HPDE6-E6E7 (cell line): ENCODE results near the gene PXDC1.
"Not testable (repeated sequence)": the region's sequence is repeated elsewhere in the genome, so short reads cannot be mapped to it uniquely, and the experiment has no call there.

ENCODE experiments used
- DNase-seq: peaks from one replicate; pipeline ENCODE4 v3.0.0; 2011; ENCODE audit warnings: missing footprints; ENCODE audit errors: extremely low spot score

PXDC1 gene

GRCh38 chr6:3782876-3783832 lies 31.6 kb upstream of the PXDC1 start:
- no peak for DNase-seq

- no peak for DNase-seq
Measured at GRCh38 chr6:3781504-3781903, 30.0 kb upstream of the PXDC1 start.

- no peak for DNase-seq
Measured at GRCh38 chr6:3779574-3779849, 28.0 kb upstream of the PXDC1 start.

- peak; percentile 68 for DNase-seq
Measured at GRCh38 chr6:3778701-3779573, 27.4 kb upstream of the PXDC1 start.

GRCh38 chr6:3777730-3778461 lies 26.4 kb upstream of the PXDC1 start:
- DNase-seq = no peak

GRCh38 chr6:3776881-3777507 lies 25.5 kb upstream of the PXDC1 start:
- DNase-seq = no peak

GRCh38 chr6:3775847-3776246 lies 24.3 kb upstream of the PXDC1 start:
- DNase-seq = no peak

GRCh38 chr6:3775386-3775785 lies 23.9 kb upstream of the PXDC1 start:
- DNase-seq = no peak

GRCh38 chr6:3773678-3774298 lies 22.3 kb upstream of the PXDC1 start:
- no peak for DNase-seq

GRCh38 chr6:3772127-3772999 lies 20.9 kb upstream of the PXDC1 start:
- not testable (repeated sequence) for DNase-seq

- no peak for DNase-seq
Measured at GRCh38 chr6:3771407-3772011, 20.0 kb upstream of the PXDC1 start.

GRCh38 chr6:3770023-3770720 lies 18.7 kb upstream of the PXDC1 start:
- DNase-seq = no peak

- DNase-seq = no peak
Measured at GRCh38 chr6:3769610-3770009, 18.1 kb upstream of the PXDC1 start.

GRCh38 chr6:3768502-3768901 lies 17.0 kb upstream of the PXDC1 start:
- DNase-seq = no peak

GRCh38 chr6:3767483-3767882 lies 16.0 kb upstream of the PXDC1 start:
- not testable (repeated sequence) for DNase-seq

GRCh38 chr6:3766214-3766613 lies 14.7 kb upstream of the PXDC1 start:
- DNase-seq = no peak

GRCh38 chr6:3765415-3765814 lies 13.9 kb upstream of the PXDC1 start:
- no peak for DNase-seq

GRCh38 chr6:3764516-3765335 lies 13.2 kb upstream of the PXDC1 start:
- no peak for DNase-seq
